GM12878 (cell line): Measurements from ENCODE around the gene STAT5B. TPM values are rescaled to one million over a fixed set of nuclear protein-coding genes. Genes with fewer than 3 reads are reported as not detected.

Experiments used
- BCL11A ChIP-seq: IDR thresholded peaks from 2 replicates; pipeline ENCODE4 v1.6.1; 2011; ENCODE audit warnings: low read depth, low read length
- EGR1 ChIP-seq, 2 experiments: IDR thresholded peaks; 1 replicate in 1 of 2; 2 replicates in 1 of 2; pipeline ENCODE4 v1.6.1; 2011 to 2012; ENCODE audit warnings: low read depth in 2 of 2, low read length in 2 of 2, borderline replicate concordance in 1 of 2, mild to moderate bottlenecking in 1 of 2, moderate library complexity in 1 of 2
- EP300 ChIP-seq, 2 experiments: fragments of 150-350 bp in 1 of 2; IDR thresholded peaks; 2 replicates each; pipeline ENCODE4 v1.6.1; 2011 to 2012; ENCODE audit warnings: low read depth in 2 of 2, low read length in 2 of 2, borderline replicate concordance in 1 of 2, improper control_type of control experiment in 1 of 2, inconsistent platforms in 1 of 2; ENCODE audit not compliant: control insufficient read depth in 1 of 2
- GATAD2B ChIP-seq: fragments of 450-650 bp; conservative IDR thresholded peaks from 2 replicates; pipeline ENCODE4 v1.6.1; 2017; ENCODE audit warnings: low read depth, mild to moderate bottlenecking, moderate library complexity
- JUND ChIP-seq: IDR thresholded peaks from 2 replicates; pipeline ENCODE4 v1.6.1; 2012; ENCODE audit warnings: low read depth, mild to moderate bottlenecking, low read length, improper control_type of control experiment, moderate library complexity
- KLF5 ChIP-seq: fragments of 450-650 bp; IDR thresholded peaks from 2 replicates; pipeline ENCODE4 v1.6.1; 2014; ENCODE audit warnings: mild to moderate bottlenecking; ENCODE audit not compliant: partially characterized antibody
- MEF2A ChIP-seq: IDR thresholded peaks from 2 replicates; pipeline ENCODE4 v1.6.1; 2011; ENCODE audit warnings: low read depth, mild to moderate bottlenecking, low read length, moderate library complexity; ENCODE audit not compliant: insufficient read depth
- MEF2B ChIP-seq: fragments of 450-650 bp; IDR thresholded peaks from 2 replicates; pipeline ENCODE4 v1.6.1; 2018; ENCODE audit warnings: mild to moderate bottlenecking, moderate library complexity; ENCODE audit not compliant: partially characterized antibody, poor library complexity, severe bottlenecking
- MTA2 ChIP-seq: fragments of 450-650 bp; IDR thresholded peaks from 2 replicates; pipeline ENCODE4 v1.6.1; 2016; ENCODE audit warnings: low read depth, mild to moderate bottlenecking, moderate library complexity
- NFIC ChIP-seq: IDR thresholded peaks from 2 replicates; pipeline ENCODE4 v1.6.1; 2012; ENCODE audit warnings: low read depth, mild to moderate bottlenecking, inconsistent platforms, low read length, moderate library complexity
- NFYB ChIP-seq: IDR thresholded peaks from 2 replicates; pipeline ENCODE4 v1.6.1; 2011; ENCODE audit warnings: low read depth, mild to moderate bottlenecking, low read length, improper control_type of control experiment, moderate library complexity; ENCODE audit not compliant: insufficient read depth
- NRF1 ChIP-seq: conservative IDR thresholded peaks from 2 replicates; pipeline ENCODE4 v1.6.1; 2011; ENCODE audit warnings: mild to moderate bottlenecking, low read depth, low read length, improper control_type of control experiment
- RAD51 ChIP-seq: fragments of 450-650 bp; IDR thresholded peaks from 2 replicates; pipeline ENCODE4 v1.6.1; 2016; ENCODE audit warnings: moderate library complexity, mild to moderate bottlenecking, inconsistent platforms
- RB1 ChIP-seq: fragments of 450-650 bp; formaldehyde crosslinking; IDR thresholded peaks from 2 replicates; pipeline ENCODE4 v1.6.1; 2017; ENCODE audit warnings: mild to moderate bottlenecking, borderline replicate concordance
- RELA ChIP-seq: fragments of 450-650 bp; IDR thresholded peaks from 2 replicates; pipeline ENCODE4 v1.8.0; 2014; ENCODE audit warnings: borderline replicate concordance; ENCODE audit not compliant: partially characterized antibody
- SIN3A ChIP-seq: IDR thresholded peaks from 2 replicates; pipeline ENCODE4 v1.6.1; 2012; ENCODE audit warnings: low read depth, low read length, improper control_type of control experiment
- SMC3 ChIP-seq: IDR thresholded peaks from 2 replicates; pipeline ENCODE4 v1.6.1; 2011; ENCODE audit warnings: low read length, improper control_type of control experiment, borderline replicate concordance
- SREBF2 ChIP-seq: IDR thresholded peaks from 2 replicates; pipeline ENCODE4 v1.6.1; 2012; ENCODE audit warnings: mild to moderate bottlenecking, low read length
- STAT3 ChIP-seq: IDR thresholded peaks from 2 replicates; pipeline ENCODE4 v1.6.1; 2011; ENCODE audit warnings: low read depth, low read length, improper control_type of control experiment
- TCF7 ChIP-seq: IDR thresholded peaks from 2 replicates; pipeline ENCODE4 v1.6.1; 2014; ENCODE audit warnings: antibody characterized with exemption, borderline replicate concordance
- YY1 ChIP-seq: IDR thresholded peaks from 2 replicates; pipeline ENCODE4 v1.6.1; 2011; ENCODE audit warnings: low read depth, mild to moderate bottlenecking, low read length
- ZNF217 ChIP-seq: fragments of 450-650 bp; IDR thresholded peaks from 2 replicates; pipeline ENCODE4 v1.6.1; 2017; ENCODE audit warnings: antibody characterized with exemption, mild to moderate bottlenecking
- ZNF384 ChIP-seq: IDR thresholded peaks from 2 replicates; pipeline ENCODE4 v1.6.1; 2012; ENCODE audit warnings: low read depth, mild to moderate bottlenecking, low read length, improper control_type of control experiment, borderline replicate concordance
- polyA plus RNA-seq, 11 experiments: library from polyadenylated mRNA; depleted of rRNA in 4 of 11; unstranded in 6 of 11; stranded (reverse) in 5 of 11; fragments of >200 nt; fragmentation: Nextera tagmentation in 4 of 11; fragmentation: Illumina TruSeq in 1 of 11; extraction: Ambion mirVana in 4 of 11; extraction: Trizol in 1 of 11; gene quantifications; 1 replicate in 1 of 11; 2 replicates in 10 of 11; pipeline versions ENCODE4 v1.2.1 to v1.2.3, GENCODE V29; 2011 to 2016; ENCODE audit warnings: inconsistent platforms in 2 of 11, missing spikeins in 2 of 11, low read depth in 1 of 11
- total RNA-seq, 4 experiments: library from RNA; depleted of rRNA in 3 of 4; stranded (reverse); fragments of >200 nt in 3 of 4; fragmentation: Illumina TruSeq in 1 of 4; extraction: Trizol in 1 of 4; gene quantifications; 2 replicates each; pipeline versions ENCODE4 v1.2.1 to v1.2.3, GENCODE V29; 2013 to 2021
- TF ChIP-seq, protein P1 (sequence below): IDR thresholded peaks from 2 replicates; pipeline ENCODE4 v1.6.1; 2012; ENCODE audit warnings: mild to moderate bottlenecking, low read depth, low read length
- TF ChIP-seq, protein P2 (sequence below): IDR thresholded peaks from 2 replicates; pipeline ENCODE4 v1.6.1; 2011; ENCODE audit warnings: low read depth, low read length, improper control_type of control experiment, borderline replicate concordance
- TF ChIP-seq, protein P3 (sequence below): fragments of 450-650 bp; IDR thresholded peaks from 2 replicates; pipeline ENCODE4 v1.6.1; 2016; ENCODE audit warnings: mild to moderate bottlenecking

Gene STAT5B
- total and polyA plus RNA-seq, 10 of the 15 experiments (the other 5 are each of a cell fraction or from before 2014, with no cell fraction given) = 11.0 to 69.6 (median 46.7) TPM

GRCh38 chr17:42287977-42288802 is 12.0 kb upstream of the STAT5B start, which contains the start of gene STAT5A (continued):
- peak in 1 of 2 experiments; percentile 3; a peak in 1 of 3 replicates for TF ChIP-seq EGR1 (IDR thresholded peaks at IDR 0.05; ENCODE audit: borderline replicate concordance in 1 of 2, low read depth in 2 of 2, low read length in 2 of 2)
- peak; percentile 36; the same call in 1 of the 2 replicates for TF ChIP-seq SIN3A
- TF ChIP-seq ZNF217 = peak; percentile 71; the same call in 1 of the 2 replicates
- no peak for TF ChIP-seq KLF5
- no peak for TF ChIP-seq RB1
- peak; percentile 76 for TF ChIP-seq MEF2B
- TF ChIP-seq TCF7 = no peak
- no peak for TF ChIP-seq MTA2
- TF ChIP-seq RAD51 = no peak
- peak; percentile 23 for TF ChIP-seq RELA
- TF ChIP-seq MEF2A = no peak
- TF ChIP-seq NFYB = 0 out of 2 replicates have a peak, but pooled peaks have one; percentile 7
- TF ChIP-seq, protein P1, sequence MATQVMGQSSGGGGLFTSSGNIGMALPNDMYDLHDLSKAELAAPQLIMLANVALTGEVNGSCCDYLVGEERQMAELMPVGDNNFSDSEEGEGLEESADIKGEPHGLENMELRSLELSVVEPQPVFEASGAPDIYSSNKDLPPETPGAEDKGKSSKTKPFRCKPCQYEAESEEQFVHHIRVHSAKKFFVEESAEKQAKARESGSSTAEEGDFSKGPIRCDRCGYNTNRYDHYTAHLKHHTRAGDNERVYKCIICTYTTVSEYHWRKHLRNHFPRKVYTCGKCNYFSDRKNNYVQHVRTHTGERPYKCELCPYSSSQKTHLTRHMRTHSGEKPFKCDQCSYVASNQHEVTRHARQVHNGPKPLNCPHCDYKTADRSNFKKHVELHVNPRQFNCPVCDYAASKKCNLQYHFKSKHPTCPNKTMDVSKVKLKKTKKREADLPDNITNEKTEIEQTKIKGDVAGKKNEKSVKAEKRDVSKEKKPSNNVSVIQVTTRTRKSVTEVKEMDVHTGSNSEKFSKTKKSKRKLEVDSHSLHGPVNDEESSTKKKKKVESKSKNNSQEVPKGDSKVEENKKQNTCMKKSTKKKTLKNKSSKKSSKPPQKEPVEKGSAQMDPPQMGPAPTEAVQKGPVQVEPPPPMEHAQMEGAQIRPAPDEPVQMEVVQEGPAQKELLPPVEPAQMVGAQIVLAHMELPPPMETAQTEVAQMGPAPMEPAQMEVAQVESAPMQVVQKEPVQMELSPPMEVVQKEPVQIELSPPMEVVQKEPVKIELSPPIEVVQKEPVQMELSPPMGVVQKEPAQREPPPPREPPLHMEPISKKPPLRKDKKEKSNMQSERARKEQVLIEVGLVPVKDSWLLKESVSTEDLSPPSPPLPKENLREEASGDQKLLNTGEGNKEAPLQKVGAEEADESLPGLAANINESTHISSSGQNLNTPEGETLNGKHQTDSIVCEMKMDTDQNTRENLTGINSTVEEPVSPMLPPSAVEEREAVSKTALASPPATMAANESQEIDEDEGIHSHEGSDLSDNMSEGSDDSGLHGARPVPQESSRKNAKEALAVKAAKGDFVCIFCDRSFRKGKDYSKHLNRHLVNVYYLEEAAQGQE = no peak
- TF ChIP-seq SREBF2 = no peak
- TF ChIP-seq ZNF384 = no peak
- no peak for TF ChIP-seq JUND
- peak; percentile 75 for TF ChIP-seq GATAD2B
- TF ChIP-seq, protein P2, sequence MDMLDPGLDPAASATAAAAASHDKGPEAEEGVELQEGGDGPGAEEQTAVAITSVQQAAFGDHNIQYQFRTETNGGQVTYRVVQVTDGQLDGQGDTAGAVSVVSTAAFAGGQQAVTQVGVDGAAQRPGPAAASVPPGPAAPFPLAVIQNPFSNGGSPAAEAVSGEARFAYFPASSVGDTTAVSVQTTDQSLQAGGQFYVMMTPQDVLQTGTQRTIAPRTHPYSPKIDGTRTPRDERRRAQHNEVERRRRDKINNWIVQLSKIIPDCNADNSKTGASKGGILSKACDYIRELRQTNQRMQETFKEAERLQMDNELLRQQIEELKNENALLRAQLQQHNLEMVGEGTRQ = peak; percentile 46
- peak; percentile 35; the same call in 1 of the 2 replicates for TF ChIP-seq YY1
- TF ChIP-seq BCL11A = no peak
- no peak for TF ChIP-seq EP300 (IDR thresholded peaks at IDR 0.05; ENCODE audit: borderline replicate concordance in 1 of 2, control insufficient read depth in 1 of 2, low read depth in 2 of 2, low read length in 2 of 2)
- TF ChIP-seq SMC3 = no peak
- TF ChIP-seq STAT3 = no peak
- TF ChIP-seq, protein P3, sequence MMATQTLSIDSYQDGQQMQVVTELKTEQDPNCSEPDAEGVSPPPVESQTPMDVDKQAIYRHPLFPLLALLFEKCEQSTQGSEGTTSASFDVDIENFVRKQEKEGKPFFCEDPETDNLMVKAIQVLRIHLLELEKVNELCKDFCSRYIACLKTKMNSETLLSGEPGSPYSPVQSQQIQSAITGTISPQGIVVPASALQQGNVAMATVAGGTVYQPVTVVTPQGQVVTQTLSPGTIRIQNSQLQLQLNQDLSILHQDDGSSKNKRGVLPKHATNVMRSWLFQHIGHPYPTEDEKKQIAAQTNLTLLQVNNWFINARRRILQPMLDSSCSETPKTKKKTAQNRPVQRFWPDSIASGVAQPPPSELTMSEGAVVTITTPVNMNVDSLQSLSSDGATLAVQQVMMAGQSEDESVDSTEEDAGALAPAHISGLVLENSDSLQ = no peak
- no peak for TF ChIP-seq NRF1
- TF ChIP-seq NFIC = no peak
